ENCODE measurements around the gene CNTNAP2.

CNTNAP2 gene

GRCh38 chr7:147858421-147858820 lies 1741.8 kb downstream of the CNTNAP2 start (continued):
- TF ChIP-seq PRDM2 (tag by site-specific recombination; IDR thresholded peaks at IDR 0.05; ENCODE audit: borderline replicate concordance) (no peak), TCF7L2 (IDR thresholded peaks at IDR 0.05; ENCODE audit: borderline replicate concordance, low read depth, low read length) (no peak), ZNF747 (tag by site-specific recombination; IDR thresholded peaks at IDR 0.05) (no peak), ZNF677 (tag by site-specific recombination; IDR thresholded peaks at IDR 0.05) (no peak), ZNF23 (tag by site-specific recombination; IDR thresholded peaks at IDR 0.05; ENCODE audit: borderline replicate concordance) (no peak), ZNF488 (tag by site-specific recombination; IDR thresholded peaks at IDR 0.05) (no peak)

GRCh38 chr7:147859033-147859432 lies 1742.4 kb downstream of the CNTNAP2 start:
- Histone ChIP-seq H3K4me1 (ENCODE audit: control insufficient read depth, insufficient read depth, low read length) (no peaks in the 10 kb centered on the region), H3K36me3 (ENCODE audit: control insufficient read depth in 2 of 2, insufficient read depth in 1 of 2, low read length in 2 of 2) (no peaks in the 10 kb centered on the region), H3K9me3 (ENCODE audit: control insufficient read depth, insufficient read depth, low read depth, low read length) (no peaks in the 10 kb centered on the region), H3K27ac (ENCODE audit: extremely low read depth, low read depth, low read length) (no peak overlapping the region), H3K4me3 (ENCODE audit: low read depth, low read length) (no peak overlapping the region)
- TF ChIP-seq FEZF1 (tag by site-specific recombination; IDR thresholded peaks at IDR 0.05), result no peak
- TF ChIP-seq ZNF10 (tag by site-specific recombination; IDR thresholded peaks at IDR 0.05), result no peak
- TF ChIP-seq ZFHX2 (tag by site-specific recombination; conservative IDR thresholded peaks at IDR 0.05), result no peak
- TF ChIP-seq PRDM1 (tag by site-specific recombination; IDR thresholded peaks at IDR 0.05), result no peak
- ChIA-PET CTCF (no interaction called here), POLR2A (no interaction called here)

GRCh38 chr7:147859486-147859885 lies 1742.9 kb downstream of the CNTNAP2 start:
- ChIA-PET POLR2A (no interaction called here), CTCF (no interaction called here)
- no peak overlapping the region for H3K27ac ChIP-seq (ENCODE audit: extremely low read depth, low read depth, low read length)
- no peaks in the 10 kb centered on the region for H3K9me3 ChIP-seq (ENCODE audit: control insufficient read depth, insufficient read depth, low read depth, low read length)
- TF ChIP-seq ZNF366 (tag by site-specific recombination; conservative IDR thresholded peaks at IDR 0.05) (no peak), ZFP69B (tag by site-specific recombination; IDR thresholded peaks at IDR 0.05) (no peak), MEIS1 (CRISPR knock-in tag; IDR thresholded peaks at IDR 0.05; ENCODE audit: borderline replicate concordance) (no peak), ZSCAN5A (tag by site-specific recombination; IDR thresholded peaks at IDR 0.05) (no peak), ZNF555 (tag by site-specific recombination; conservative IDR thresholded peaks at IDR 0.05) (no peak), ZNF677 (tag by site-specific recombination; IDR thresholded peaks at IDR 0.05) (no peak), ZNF18 (tag by site-specific recombination; IDR thresholded peaks at IDR 0.05) (no peak), ZBTB8A (tag by site-specific recombination; IDR thresholded peaks at IDR 0.05) (no peak), HOXA7 (CRISPR knock-in tag; IDR thresholded peaks at IDR 0.05; ENCODE audit: borderline replicate concordance) (no peak), GFI1B (tag by site-specific recombination; IDR thresholded peaks at IDR 0.05) (no peak), ZNF600 (tag by site-specific recombination; IDR thresholded peaks at IDR 0.05) (no peak)
- H3K4me1 ChIP-seq (ENCODE audit: control insufficient read depth, insufficient read depth, low read length), result no peaks in the 10 kb centered on the region
- H3K4me3 ChIP-seq (ENCODE audit: low read depth, low read length), result no peak overlapping the region
- no peaks in the 10 kb centered on the region for H3K36me3 ChIP-seq (ENCODE audit: control insufficient read depth in 2 of 2, insufficient read depth in 1 of 2, low read length in 2 of 2)
